ENCODE data around the gene APRT.
"Not testable (repeated sequence)": the region's sequence is repeated elsewhere in the genome, so short reads cannot be mapped to it uniquely, and the experiment has no call there.

The APRT gene

DNA sequence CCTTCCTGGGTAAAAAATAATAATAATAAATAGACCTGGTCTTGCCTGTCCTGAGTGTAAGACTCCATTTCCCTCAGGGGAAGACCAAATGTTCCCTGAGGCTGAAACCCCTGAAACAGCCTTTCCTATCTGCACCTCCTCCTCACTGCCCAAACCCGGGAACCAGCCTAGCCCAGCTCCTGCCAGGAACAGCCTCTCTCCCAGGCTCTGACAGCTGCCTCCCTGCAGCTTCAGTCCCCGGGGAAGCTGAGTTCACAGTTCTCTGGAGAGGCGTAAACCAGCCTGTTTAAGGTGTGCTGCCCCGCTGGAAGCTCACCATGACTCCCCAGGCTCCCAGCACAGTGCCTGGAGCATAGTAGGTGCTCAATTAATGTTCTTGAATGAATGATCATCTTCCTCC is 15.4 kb downstream of the APRT start:
- Histone ChIP-seq H3K36me3 (ENCODE audit: control insufficient read depth, insufficient read depth, low read length) (no peaks in the 10 kb centered on the region), H3K4me1 (ENCODE audit: control insufficient read depth, insufficient read depth, low read length) (no peaks in the 10 kb centered on the region), H3K4me3 (ENCODE audit: low read length) (no peak overlapping the region), H3K27me3 (ENCODE audit: control insufficient read depth, insufficient read depth, low read length) (peaks cover 3% of the 10 kb centered on the region), H3K9ac (ENCODE audit: low read length) (no peak overlapping the region), H3K27ac (ENCODE audit: low read depth, low read length) (no peak overlapping the region)

DNA sequence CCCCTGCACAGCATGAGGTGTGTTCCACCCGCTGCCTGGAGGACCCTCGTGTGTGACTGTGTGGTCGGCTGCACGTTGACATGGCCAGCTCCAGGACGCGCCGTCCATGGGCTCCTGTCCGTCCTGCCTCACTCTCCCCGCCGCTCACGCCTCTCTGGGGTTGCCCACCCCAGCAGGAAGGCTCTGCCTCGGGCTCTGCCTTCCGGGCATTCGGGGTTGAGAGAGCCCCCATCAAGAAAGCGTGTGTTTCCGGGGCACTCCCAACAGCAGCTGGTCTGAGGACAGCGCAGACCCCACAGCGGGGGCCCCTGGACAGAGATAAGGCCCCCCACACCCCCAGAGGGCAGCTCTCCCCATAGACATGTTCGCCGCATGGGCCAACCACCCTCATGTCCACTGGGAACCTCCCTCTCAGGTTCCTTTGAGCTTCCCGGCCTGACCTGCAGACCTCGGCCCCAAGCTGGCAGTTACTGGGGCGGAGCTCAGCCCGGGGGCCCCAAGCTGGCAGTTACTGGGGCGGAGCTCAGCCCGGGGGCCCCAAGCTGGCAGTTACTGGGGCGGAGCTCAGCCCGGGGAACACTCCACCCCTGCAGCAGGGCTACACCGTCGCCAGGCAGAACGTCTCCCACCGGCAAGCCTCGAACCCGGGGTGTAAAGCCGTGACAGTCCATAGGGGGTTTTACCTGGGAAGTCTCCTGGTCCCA is 18.3 kb downstream of the APRT start:
- no peak overlapping the region for H3K27ac ChIP-seq (ENCODE audit: low read depth, low read length)
- peaks cover 3% of the 10 kb centered on the region for H3K27me3 ChIP-seq (ENCODE audit: control insufficient read depth, insufficient read depth, low read length)
- H3K4me1 ChIP-seq (ENCODE audit: control insufficient read depth, insufficient read depth, low read length): no peaks in the 10 kb centered on the region
- H3K4me3 ChIP-seq (ENCODE audit: low read length): no peak overlapping the region
- no peaks in the 10 kb centered on the region for H3K36me3 ChIP-seq (ENCODE audit: control insufficient read depth, insufficient read depth, low read length)
- H3K9ac ChIP-seq (ENCODE audit: low read length): no peak overlapping the region

DNA sequence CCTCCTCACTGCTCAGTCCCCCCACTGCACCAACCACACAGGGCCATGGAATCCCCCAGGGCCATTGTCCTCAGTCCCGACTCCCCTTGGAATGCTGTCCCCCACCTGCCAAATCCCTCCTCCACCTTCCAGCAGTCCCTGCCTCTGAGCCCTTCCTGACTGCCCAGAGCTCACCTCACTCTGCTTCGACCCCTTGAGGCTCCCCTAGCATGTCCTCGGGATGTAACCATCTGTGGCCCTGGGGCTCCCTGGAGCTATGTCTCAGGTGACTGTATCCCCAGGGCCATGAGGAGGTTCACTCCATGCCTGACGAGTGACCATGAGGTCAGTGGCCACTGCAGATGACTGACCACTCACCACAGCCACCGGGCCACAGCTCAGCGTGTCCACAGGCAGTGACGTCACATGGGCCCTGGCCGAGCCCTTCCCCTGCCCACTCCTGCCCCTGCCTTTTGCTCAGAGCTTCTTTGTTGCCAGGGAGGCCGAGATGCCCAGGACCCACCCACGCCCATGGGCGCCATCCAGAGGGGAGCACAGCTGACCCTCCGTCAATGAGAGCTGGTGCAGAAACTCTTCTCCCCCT is 19.0 kb downstream of the APRT start:
- Histone ChIP-seq H3K4me1 (ENCODE audit: control insufficient read depth, insufficient read depth, low read length) (no peaks in the 10 kb centered on the region), H3K27me3 (ENCODE audit: control insufficient read depth, insufficient read depth, low read length) (peaks cover 3% of the 10 kb centered on the region), H3K27ac (ENCODE audit: low read depth, low read length) (no peak overlapping the region), H3K9ac (ENCODE audit: low read length) (no peak overlapping the region), H3K36me3 (ENCODE audit: control insufficient read depth, insufficient read depth, low read length) (no peaks in the 10 kb centered on the region), H3K4me3 (ENCODE audit: low read length) (no peak overlapping the region)

DNA sequence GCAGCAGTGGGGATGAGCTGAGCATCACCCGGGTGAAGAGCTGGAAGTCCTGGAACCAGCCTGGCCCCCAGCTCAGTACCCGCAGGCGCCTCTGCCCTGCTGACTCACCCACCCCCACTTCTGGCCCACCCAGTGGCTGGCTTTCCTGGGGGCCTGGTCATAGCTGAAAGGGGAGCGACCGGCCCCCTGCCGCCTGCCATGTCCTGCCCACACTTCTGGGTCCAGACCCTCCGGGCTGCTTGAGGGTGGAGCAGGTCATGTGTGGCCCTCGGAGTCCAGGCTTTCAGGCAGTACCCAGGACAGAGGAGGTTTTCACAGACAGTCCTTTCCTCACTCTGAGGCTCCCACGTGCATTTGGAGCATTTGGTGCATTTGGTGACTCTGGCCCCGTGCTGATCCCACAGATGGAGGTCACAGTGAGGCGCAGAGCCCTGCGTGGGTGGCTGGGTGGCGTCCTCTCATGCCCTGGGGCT is 19.6 kb downstream of the APRT start:
- Histone ChIP-seq H3K27ac (ENCODE audit: low read depth, low read length) (no peak overlapping the region), H3K4me1 (ENCODE audit: control insufficient read depth, insufficient read depth, low read length) (no peaks in the 10 kb centered on the region), H3K27me3 (ENCODE audit: control insufficient read depth, insufficient read depth, low read length) (peaks cover 3% of the 10 kb centered on the region), H3K36me3 (ENCODE audit: control insufficient read depth, insufficient read depth, low read length) (no peaks in the 10 kb centered on the region), H3K9ac (ENCODE audit: low read length) (no peak overlapping the region), H3K4me3 (ENCODE audit: low read length) (no peak overlapping the region)

DNA sequence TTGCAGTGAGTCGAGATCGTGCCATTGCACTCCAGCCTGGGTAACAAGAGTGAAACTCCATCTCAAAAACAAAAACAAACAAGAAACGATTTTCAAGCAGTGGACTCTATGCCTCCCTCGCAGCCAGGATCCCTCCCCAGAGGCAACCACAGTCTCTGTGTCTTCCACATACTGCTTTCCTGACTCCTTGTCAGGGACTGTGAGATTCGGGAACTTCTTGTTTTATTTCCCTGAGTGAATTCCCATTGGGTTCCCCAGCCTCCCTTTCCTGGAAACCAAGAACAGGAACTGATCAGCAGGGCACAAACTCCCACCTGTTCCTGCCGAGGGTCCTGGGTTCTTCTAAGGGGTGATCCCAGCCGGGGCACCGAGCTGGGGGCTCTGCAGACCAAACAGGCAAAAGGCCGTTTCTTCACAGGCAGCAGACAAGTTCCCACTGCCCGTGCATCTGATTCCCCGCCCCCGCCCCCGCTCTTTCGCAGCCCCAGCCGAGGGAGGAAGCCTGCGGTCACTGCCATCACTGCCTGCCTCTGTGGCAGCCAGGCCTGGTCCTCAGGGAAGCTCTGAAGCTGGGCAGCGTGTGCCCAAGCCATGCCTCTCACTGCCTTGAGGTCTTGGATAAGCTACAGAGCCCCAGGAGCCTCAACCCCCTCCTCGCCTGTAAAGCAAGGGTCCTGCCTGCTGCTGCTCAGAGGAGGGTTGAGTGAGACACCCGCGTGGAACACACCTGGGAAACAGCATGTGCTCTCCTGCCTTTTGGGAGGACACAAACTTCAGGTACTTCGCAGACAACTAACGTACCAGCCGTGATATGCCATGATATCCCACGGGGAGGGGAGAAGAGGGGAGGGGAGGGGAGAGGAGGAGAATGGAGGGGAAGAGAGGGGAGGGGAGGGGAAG is 21.2 kb downstream of the APRT start:
- H3K4me1 ChIP-seq (ENCODE audit: control insufficient read depth, insufficient read depth, low read length): no peaks in the 10 kb centered on the region
- H3K9ac ChIP-seq (ENCODE audit: low read length): no peak overlapping the region
- H3K36me3 ChIP-seq (ENCODE audit: control insufficient read depth, insufficient read depth, low read length): no peaks in the 10 kb centered on the region
- peaks cover 3% of the 10 kb centered on the region for H3K27me3 ChIP-seq (ENCODE audit: control insufficient read depth, insufficient read depth, low read length)
- H3K4me3 ChIP-seq (ENCODE audit: low read length): no peak overlapping the region
- H3K27ac ChIP-seq (ENCODE audit: low read depth, low read length): no peak overlapping the region

DNA sequence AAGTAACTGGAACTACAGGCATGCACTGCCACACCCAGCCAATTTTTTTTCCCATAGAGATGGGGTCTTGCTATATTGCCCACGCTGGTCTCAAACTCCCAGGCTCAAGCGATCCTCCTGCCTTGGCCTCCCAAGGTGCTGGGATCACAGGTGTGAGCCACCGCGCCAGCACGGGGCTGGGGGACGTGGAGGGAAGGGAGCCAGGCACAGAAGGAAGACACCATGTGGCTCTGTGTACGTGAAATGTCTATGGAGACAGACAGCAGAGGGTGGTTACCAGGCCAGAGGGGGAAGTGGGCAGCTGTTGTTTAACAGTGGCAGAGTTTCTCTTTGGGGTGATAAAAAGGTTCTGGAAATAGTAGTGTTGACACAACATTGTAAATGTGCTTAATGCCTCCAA is 22.1 kb downstream of the APRT start:
- Histone ChIP-seq H3K27me3 (ENCODE audit: control insufficient read depth, insufficient read depth, low read length) (peaks cover 3% of the 10 kb centered on the region), H3K4me1 (ENCODE audit: control insufficient read depth, insufficient read depth, low read length) (no peaks in the 10 kb centered on the region), H3K27ac (ENCODE audit: low read depth, low read length) (no peak overlapping the region), H3K9ac (ENCODE audit: low read length) (no peak overlapping the region), H3K36me3 (ENCODE audit: control insufficient read depth, insufficient read depth, low read length) (no peaks in the 10 kb centered on the region), H3K4me3 (ENCODE audit: low read length) (no peak overlapping the region)

DNA sequence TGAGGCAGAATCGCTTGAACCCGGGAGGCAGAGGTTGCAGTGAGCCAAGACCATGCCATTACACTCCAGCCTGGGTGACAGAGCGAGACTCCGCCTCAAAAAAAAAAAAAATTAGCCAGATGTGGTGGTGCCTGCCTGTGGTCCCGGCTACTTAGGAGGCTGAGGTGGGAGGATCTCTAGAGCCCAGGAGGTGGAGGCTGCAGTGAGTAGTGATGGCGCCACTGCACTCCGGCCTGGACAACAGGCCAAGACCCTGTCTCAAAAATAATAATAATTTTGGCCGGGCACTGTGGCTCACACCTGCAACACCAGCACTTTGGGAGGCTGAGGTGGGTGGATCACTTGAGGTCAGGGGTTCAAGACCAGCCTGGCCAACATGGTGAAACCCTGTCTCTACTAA is 23.0 kb downstream of the APRT start:
- not testable (repeated sequence) for H3K4me3 ChIP-seq (ENCODE audit: low read length); H3K27me3 ChIP-seq (ENCODE audit: control insufficient read depth, insufficient read depth, low read length); H3K9ac ChIP-seq (ENCODE audit: low read length); H3K4me1 ChIP-seq (ENCODE audit: control insufficient read depth, insufficient read depth, low read length); H3K36me3 ChIP-seq (ENCODE audit: control insufficient read depth, insufficient read depth, low read length); H3K27ac ChIP-seq (ENCODE audit: low read depth, low read length)

DNA sequence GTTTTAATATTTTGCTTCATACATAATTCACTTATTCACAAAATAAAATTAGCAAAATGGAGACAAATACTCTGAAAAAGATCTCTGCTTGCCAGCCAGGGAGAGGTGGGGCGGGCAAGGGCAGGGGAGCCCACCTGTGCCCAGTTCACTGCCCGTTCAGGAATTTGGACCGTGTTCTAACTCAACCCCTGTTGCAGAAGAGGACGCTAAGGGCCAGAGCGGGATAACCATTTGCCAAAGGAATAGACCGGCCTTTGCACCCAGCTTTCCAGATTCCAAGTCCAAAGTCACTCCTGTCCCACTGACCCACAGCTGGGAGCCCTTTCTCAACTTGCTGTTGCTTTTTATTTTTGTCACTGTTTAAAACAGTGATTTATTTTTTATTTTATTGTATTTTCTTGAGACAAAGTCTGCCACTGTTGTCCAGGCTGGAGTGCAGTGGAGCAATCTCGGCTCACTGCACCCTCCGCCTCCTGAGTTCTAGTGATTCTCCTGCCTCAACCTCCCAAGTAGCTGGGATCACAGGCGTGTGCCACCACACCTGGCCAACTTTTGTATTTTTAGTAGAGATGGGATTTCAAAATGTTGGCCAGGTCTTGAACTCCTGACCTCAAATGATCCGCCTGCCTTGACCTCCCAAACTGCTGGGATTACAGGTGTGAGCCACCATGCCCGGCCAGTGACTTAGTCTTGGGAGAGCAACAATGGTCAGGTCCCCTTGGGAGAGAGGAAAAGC is 24.0 kb downstream of the APRT start:
- H3K9ac ChIP-seq (ENCODE audit: low read length): no peak overlapping the region
- no peak overlapping the region for H3K4me3 ChIP-seq (ENCODE audit: low read length)
- H3K27ac ChIP-seq (ENCODE audit: low read depth, low read length): no peak overlapping the region
- H3K4me1 ChIP-seq (ENCODE audit: control insufficient read depth, insufficient read depth, low read length): peaks cover 8% of the 10 kb centered on the region
- H3K36me3 ChIP-seq (ENCODE audit: control insufficient read depth, insufficient read depth, low read length): no peaks in the 10 kb centered on the region
- H3K27me3 ChIP-seq (ENCODE audit: control insufficient read depth, insufficient read depth, low read length): peaks cover 2% of the 10 kb centered on the region

DNA sequence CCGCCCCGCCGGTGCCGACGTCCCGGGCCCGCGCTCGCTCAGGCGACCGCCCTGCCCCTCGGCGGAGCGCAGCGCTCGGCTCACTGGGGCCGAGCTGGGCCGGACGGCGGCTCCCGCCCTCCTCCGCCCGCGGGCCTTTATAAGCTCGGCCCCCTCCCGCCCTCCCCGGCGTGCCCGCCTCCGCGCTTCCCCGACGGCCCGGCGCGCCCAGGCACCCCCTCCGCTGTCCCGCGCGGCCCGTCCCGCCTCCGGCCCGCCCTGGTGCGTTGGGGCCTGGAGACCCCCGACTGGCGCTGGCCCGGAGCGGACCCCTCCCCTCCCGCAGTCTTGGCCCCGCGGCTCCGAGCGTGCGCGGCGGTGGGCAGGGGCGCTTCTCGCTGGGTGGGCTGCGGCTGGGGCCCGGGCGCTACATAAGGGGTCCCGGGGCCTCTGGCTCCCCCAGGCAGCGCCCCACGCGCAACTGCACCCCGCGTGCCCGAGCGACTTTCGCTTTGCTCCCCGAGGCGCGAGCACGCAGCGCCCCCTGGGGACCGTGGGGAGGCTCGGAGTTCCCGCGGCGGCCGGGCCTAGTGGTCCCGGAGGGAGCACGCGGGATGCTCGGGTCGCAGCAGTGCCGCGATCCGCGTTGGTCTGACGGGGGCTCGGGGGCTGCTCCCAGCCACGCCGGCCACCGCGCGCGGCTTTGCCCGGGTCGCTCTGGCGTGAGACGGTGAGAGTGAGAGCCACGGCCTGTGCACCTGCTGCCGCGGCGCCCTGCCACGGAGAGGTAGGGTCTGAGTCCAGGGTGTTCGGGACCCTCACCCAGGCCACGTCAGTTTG is 26.4 kb downstream of the APRT start, which contains the start of gene PIEZO1:
PIEZO1 (minus strand) TSS at position 115 of the 819 bp plus-strand sequence. CDS start 256 bp downstream, outside the sequence.
- Histone ChIP-seq H3K27me3 (ENCODE audit: control insufficient read depth, insufficient read depth, low read length) (no peaks in the 10 kb centered on the region), H3K9ac (ENCODE audit: low read length) (peak within 1 kb of the TSS; percentile 39), H3K27ac (ENCODE audit: low read depth, low read length) (peak within 1 kb of the TSS; percentile 95), H3K36me3 (ENCODE audit: control insufficient read depth, insufficient read depth, low read length) (no peaks in the 10 kb centered on the region), H3K4me3 (ENCODE audit: low read length) (peak within 1 kb of the TSS; percentile 73), H3K4me1 (ENCODE audit: control insufficient read depth, insufficient read depth, low read length) (peaks cover 31% of the 10 kb centered on the region)

DNA sequence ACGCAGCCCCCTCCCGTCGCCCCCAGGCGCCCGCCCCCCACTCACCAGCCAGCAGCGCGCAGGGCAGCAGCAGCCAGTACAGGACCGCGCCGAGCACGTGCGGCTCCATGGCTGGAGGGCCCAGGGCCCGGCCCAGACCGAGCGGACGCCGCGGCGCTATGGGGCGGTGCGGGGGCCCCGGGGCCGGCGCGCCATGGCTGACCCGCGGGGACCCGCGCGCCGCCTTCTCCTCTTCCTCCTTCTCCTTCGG is 26.9 kb downstream of the APRT start:
- Histone ChIP-seq H3K4me1 (ENCODE audit: control insufficient read depth, insufficient read depth, low read length) (peaks cover 36% of the 10 kb centered on the region), H3K27me3 (ENCODE audit: control insufficient read depth, insufficient read depth, low read length) (no peaks in the 10 kb centered on the region), H3K36me3 (ENCODE audit: control insufficient read depth, insufficient read depth, low read length) (no peaks in the 10 kb centered on the region), H3K9ac (ENCODE audit: low read length) (no peak overlapping the region), H3K27ac (ENCODE audit: low read depth, low read length) (peak overlapping the region; percentile 95), H3K4me3 (ENCODE audit: low read length) (peak overlapping the region; percentile 73)

DNA sequence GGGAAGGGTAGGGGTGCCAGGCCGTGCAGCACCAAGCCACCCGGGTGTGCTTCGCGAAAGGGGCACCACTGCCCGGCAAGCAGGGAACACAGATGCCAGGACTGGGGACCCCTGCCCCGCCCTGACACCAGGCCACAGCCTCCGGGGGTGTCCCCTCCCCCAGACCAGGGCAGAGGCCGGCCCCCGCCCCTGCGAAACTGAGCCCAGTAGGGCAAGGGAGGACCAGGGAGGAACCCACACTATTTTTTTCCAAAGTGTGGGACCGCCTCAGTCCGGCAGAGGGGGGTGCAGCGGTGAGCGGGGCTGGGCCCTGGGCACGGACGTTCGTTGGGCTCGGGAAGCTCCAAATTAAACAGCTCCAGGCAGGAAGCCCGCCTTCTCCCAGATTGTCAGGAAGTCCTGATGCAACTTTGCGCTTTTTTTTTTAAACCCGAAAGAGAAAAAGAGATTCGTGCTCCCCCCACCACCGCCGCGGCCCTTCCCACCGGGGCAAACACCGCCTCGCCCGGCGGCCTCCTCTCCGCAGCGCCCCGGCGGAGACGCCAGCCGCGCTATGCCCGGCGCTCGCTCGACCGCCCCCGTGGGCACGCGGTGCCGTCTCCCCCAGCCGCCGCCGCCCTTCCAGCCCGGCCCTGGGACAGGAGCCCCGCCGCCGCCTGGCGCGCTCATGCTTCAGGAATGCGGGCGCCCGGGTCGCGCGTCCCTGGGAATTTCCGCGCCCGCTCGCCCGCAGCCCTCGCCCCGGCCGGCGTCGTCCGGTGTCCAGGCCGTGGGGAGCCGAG is 27.5 kb downstream of the APRT start:
- Histone ChIP-seq H3K4me1 (ENCODE audit: control insufficient read depth, insufficient read depth, low read length) (peaks cover 41% of the 10 kb centered on the region), H3K27ac (ENCODE audit: low read depth, low read length) (peak overlapping the region; percentile 95), H3K9ac (ENCODE audit: low read length) (peak overlapping the region; percentile 39), H3K36me3 (ENCODE audit: control insufficient read depth, insufficient read depth, low read length) (no peaks in the 10 kb centered on the region), H3K27me3 (ENCODE audit: control insufficient read depth, insufficient read depth, low read length) (no peaks in the 10 kb centered on the region), H3K4me3 (ENCODE audit: low read length) (peak overlapping the region; percentile 73)
